Left colon (tissue), 2 donors: Measurements from ENCODE around the gene SLC30A10. TPM values are rescaled to one million over a fixed set of nuclear protein-coding genes. Genes with fewer than 3 reads are reported as not detected.
"Not testable (repeated sequence)": the region's sequence is repeated elsewhere in the genome, so short reads cannot be mapped to it uniquely, and the experiment has no call there.

ENCODE experiments used
- ATAC-seq: fragments of 200-7000 bp; cut with Tn5 transposase; one replicate; pipeline ENCODE4 v1.9.1; 2020; ENCODE audit warnings: mild to moderate bottlenecking, moderate library complexity
- DNase-seq, 2 donors: peaks; one replicate each; pipeline ENCODE4 v3.0.0-alpha.2; 2020
- intact Hi-C, 2 donors: fragments of 100-400 bp; cut with DNase I in 1 of 2; cut with micrococcal nuclease in 1 of 2; formaldehyde crosslinking; loops; one replicate each; pipeline versions ENCODE4 v1.11.2 to v1.14.0; 2022; cut with DNase I, micrococcal nuclease
- total RNA-seq, 2 donors: library from RNA; stranded (reverse); fragmentation: NEBNext Ultra II Directional; extraction: Animal tissue kit (Norgen Biotek cat#: 25700); gene quantifications; one replicate each; pipeline ENCODE4 v1.2.1, GENCODE V29; 2021
- donor health status: DM: no; HTN: no; CAD: no.
- donor health status: DM: yes; HTN: yes; CAD: no.

Gene SLC30A10
- total RNA-seq, 2 donors from 2014 or later, result 11.3 to 57.5 TPM

- intact Hi-C loops, ATAC-seq, DNase-seq: not testable (repeated sequence)
Measured at GRCh38 chr1:219933763-219934162, 5.4 kb upstream of the SLC30A10 start.

GRCh38 chr1:219931033-219931432, 2.7 kb upstream of the SLC30A10 start:
- intact Hi-C loops, result no loop called here
- DNase-seq, result no peak
- no peak for ATAC-seq

- ATAC-seq, result peak; percentile 42
- intact Hi-C loops, result no loop called here
- no peak for DNase-seq
Measured at GRCh38 chr1:219928791-219929118, 398 bp upstream of the SLC30A10 start.

- intact Hi-C loops, result no loop called here
- ATAC-seq, result no peak
Measured at GRCh38 chr1:219927298-219927955, 930 bp downstream of the SLC30A10 start.

GRCh38 chr1:219926363-219926998, 1.9 kb downstream of the SLC30A10 start:
- ATAC-seq (peak; percentile 10), DNase-seq (no peak)
- intact Hi-C loops, result no loop called here

More at GRCh38 chr1:219927298-219927955, 930 bp downstream of the SLC30A10 start:
- no peak for DNase-seq

GRCh38 chr1:219924342-219924741, 4.0 kb downstream of the SLC30A10 start:
- ATAC-seq (peak; percentile 62), DNase-seq (peak in 1 of 2 donors; percentile 22)
- intact Hi-C loops, result no loop called here

GRCh38 chr1:219917851-219918466, 10.4 kb downstream of the SLC30A10 start:
- intact Hi-C loops, result no loop called here
- DNase-seq (no peak), ATAC-seq (peak; percentile 95)

GRCh38 chr1:219917281-219917680, 11.1 kb downstream of the SLC30A10 start:
- no peak for DNase-seq
- intact Hi-C loops, result no loop called here
- no peak for ATAC-seq

GRCh38 chr1:219916257-219916656, 12.1 kb downstream of the SLC30A10 start:
- intact Hi-C loops, result no loop called here
- ATAC-seq, result no peak
- DNase-seq, result no peak

GRCh38 chr1:219913005-219913770, 15.2 kb downstream of the SLC30A10 start:
- ATAC-seq (no peak), DNase-seq (no peak)
- intact Hi-C loops, result no loop called here

- ATAC-seq (no peak), DNase-seq (no peak)
- intact Hi-C loops, result no loop called here
Measured at GRCh38 chr1:219910716-219911115, 17.6 kb downstream of the SLC30A10 start.

GRCh38 chr1:219909476-219909875, 18.9 kb downstream of the SLC30A10 start:
- DNase-seq (no peak), ATAC-seq (no peak)
- intact Hi-C loops, result no loop called here

GRCh38 chr1:219908170-219908569, 20.2 kb downstream of the SLC30A10 start:
- no peak for DNase-seq
- intact Hi-C loops, result no loop called here
- no peak for ATAC-seq

GRCh38 chr1:219907772-219908070, 20.6 kb downstream of the SLC30A10 start:
- no peak for ATAC-seq
- intact Hi-C loops, result no loop called here
- DNase-seq, result no peak

GRCh38 chr1:219906924-219907771, 21.2 kb downstream of the SLC30A10 start:
- DNase-seq, result no peak
- intact Hi-C loops, result no loop called here
- ATAC-seq, result no peak

- DNase-seq, ATAC-seq, intact Hi-C loops: not testable (repeated sequence)
Measured at GRCh38 chr1:219906565-219906923, 21.8 kb downstream of the SLC30A10 start.

- no peak for DNase-seq
- intact Hi-C loops, result no loop called here
- ATAC-seq, result no peak
Measured at GRCh38 chr1:219905524-219905923, 22.8 kb downstream of the SLC30A10 start.

- intact Hi-C loops, result no loop called here
- ATAC-seq (no peak), DNase-seq (no peak)
Measured at GRCh38 chr1:219904934-219905333, 23.4 kb downstream of the SLC30A10 start.

- intact Hi-C loops, result no loop called here
- DNase-seq, result no peak
- no peak for ATAC-seq
Measured at GRCh38 chr1:219903353-219903871, 24.9 kb downstream of the SLC30A10 start.
